ACC112 (cell line): Measurements from ENCODE around the gene RPL27A.
A peak's percentile ranks its signal among the peaks of the same experiment; 100 is the strongest.

Experiments used
- H2AFZ ChIP-seq: fragments of 200-600 bp; sonication (generic); one replicate; pipeline ENCODE4 v1.6.0; 2017; ENCODE audit warnings: antibody characterized with exemption, low read length; ENCODE audit not compliant: unreplicated experiment
- H3K27ac ChIP-seq: fragments of 200-600 bp; sonication (generic); 2 replicates; pipeline ENCODE4 v1.5.1; 2014; ENCODE audit warnings: low read depth, mild to moderate bottlenecking, antibody characterized with exemption, low read length, moderate library complexity
- H3K27me3 ChIP-seq: fragments of 200-600 bp; sonication (generic); 2 replicates; pipeline ENCODE4 v1.6.1; 2014; ENCODE audit warnings: mild to moderate bottlenecking, antibody characterized with exemption, low read length, moderate library complexity, mixed read lengths; ENCODE audit not compliant: insufficient read depth
- H3K36me3 ChIP-seq: fragments of 200-600 bp; sonication (generic); 2 replicates; pipeline ENCODE4 v1.6.1; 2016; ENCODE audit warnings: mild to moderate bottlenecking, antibody characterized with exemption, low read length, moderate library complexity, mixed read lengths; ENCODE audit not compliant: insufficient read depth
- H3K4me1 ChIP-seq: fragments of 200-600 bp; sonication (generic); one replicate; pipeline ENCODE4 v1.6.1; 2016; ENCODE audit warnings: low read length, mixed read lengths; ENCODE audit not compliant: insufficient read depth, unreplicated experiment, control insufficient read depth
- H3K4me3 ChIP-seq: fragments of 200-600 bp; sonication (generic); 2 replicates; pipeline ENCODE4 v1.5.1; 2014; ENCODE audit warnings: mild to moderate bottlenecking, low read depth, low read length
- H3K79me2 ChIP-seq: fragments of 200-600 bp; sonication (generic); one replicate; pipeline ENCODE4 v1.6.0; 2016; ENCODE audit warnings: low read length; ENCODE audit not compliant: control insufficient read depth, unreplicated experiment, insufficient read depth

RPL27A gene

GRCh38 chr11:8672346-8672745 lies 10.2 kb upstream of the RPL27A start:
- Histone ChIP-seq H3K36me3 (peaks cover 5% of the 10 kb centered on the region; the same call in 1 of the 2 replicates), H3K79me2 (no peaks in the 10 kb centered on the region), H3K4me3 (no peak overlapping the region), H2AFZ (no peak overlapping the region), H3K4me1 (peaks cover 21% of the 10 kb centered on the region), H3K27ac (peak overlapping the region; percentile 94), H3K27me3 (no peaks in the 10 kb centered on the region)

DNA sequence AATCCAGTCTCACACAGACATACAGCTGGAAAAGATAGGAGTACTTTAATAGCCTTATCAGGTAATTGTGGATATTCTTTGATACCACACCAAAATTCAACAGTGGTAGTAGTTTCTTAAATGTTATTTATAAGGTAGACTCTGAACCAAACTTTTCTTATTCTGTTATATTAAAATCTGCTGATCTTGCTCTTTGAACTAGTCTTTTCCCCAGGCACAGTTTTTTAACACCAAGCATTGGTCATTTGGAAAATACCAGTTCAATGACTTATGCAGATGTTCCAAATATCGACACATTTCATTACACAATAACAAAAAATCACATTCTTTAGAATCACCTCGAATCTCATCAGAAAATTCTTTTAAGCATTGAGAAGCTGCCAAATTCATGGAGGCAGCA lies 7.7 kb upstream of the RPL27A start:
- H3K36me3 ChIP-seq: peaks cover 4% of the 10 kb centered on the region; the same call in 1 of the 2 replicates
- peaks cover 21% of the 10 kb centered on the region for H3K4me1 ChIP-seq
- no peak overlapping the region for H3K27ac ChIP-seq
- no peaks in the 10 kb centered on the region for H3K79me2 ChIP-seq
- no peak overlapping the region for H2AFZ ChIP-seq
- H3K4me3 ChIP-seq: no peak overlapping the region
- H3K27me3 ChIP-seq: no peaks in the 10 kb centered on the region

DNA sequence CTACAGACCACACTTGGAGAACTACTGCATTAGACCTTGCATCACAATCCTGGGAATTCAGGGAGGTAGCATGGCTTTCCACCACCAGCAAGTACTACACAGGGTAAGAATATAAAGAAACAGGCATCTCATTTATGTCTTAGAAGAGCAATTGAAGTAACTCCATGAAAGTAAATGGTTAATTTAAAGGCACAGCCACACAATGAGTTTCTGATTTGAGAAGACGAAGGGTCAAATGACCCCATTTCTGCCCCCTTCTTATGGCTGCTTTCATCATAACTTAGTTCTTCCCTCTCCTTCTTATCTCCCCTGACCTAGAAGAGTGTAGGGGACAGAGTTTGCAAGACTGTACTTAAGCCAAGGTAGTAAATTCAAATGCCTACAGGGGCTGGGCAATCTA lies 6.1 kb upstream of the RPL27A start:
- H3K79me2 ChIP-seq: peaks cover under 1% of the 10 kb centered on the region
- peaks cover 6% of the 10 kb centered on the region; the same call in 1 of the 2 replicates for H3K36me3 ChIP-seq
- no peak overlapping the region for H3K4me3 ChIP-seq
- no peak overlapping the region for H2AFZ ChIP-seq
- peaks cover 10% of the 10 kb centered on the region for H3K4me1 ChIP-seq
- no peaks in the 10 kb centered on the region for H3K27me3 ChIP-seq
- H3K27ac ChIP-seq: no peak overlapping the region

DNA sequence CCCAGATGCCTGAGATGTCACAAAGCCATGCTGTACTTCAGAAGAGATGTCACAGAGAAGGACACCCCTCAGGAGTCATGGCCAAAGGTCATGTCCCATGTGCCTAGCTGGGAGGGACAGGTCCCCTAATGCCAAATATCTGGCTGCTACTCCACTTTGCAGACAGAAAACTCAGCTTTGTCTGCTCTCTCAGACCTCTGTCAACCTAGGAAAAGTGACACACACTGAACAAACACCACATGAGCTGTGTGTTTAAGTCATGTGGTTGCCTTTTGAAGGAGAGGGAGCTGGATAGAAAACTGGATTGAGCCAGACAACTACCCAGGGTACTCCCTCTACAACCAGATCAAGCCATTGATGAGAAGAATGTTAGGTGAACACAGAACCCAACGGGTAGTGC lies 3.6 kb upstream of the RPL27A start:
- H3K79me2 ChIP-seq: peaks cover 24% of the 10 kb centered on the region
- no peak overlapping the region for H3K27ac ChIP-seq
- no peak overlapping the region for H2AFZ ChIP-seq
- H3K36me3 ChIP-seq: peaks cover 16% of the 10 kb centered on the region
- no peaks in the 10 kb centered on the region for H3K27me3 ChIP-seq
- H3K4me1 ChIP-seq: peaks cover 1% of the 10 kb centered on the region
- H3K4me3 ChIP-seq: no peak overlapping the region

DNA sequence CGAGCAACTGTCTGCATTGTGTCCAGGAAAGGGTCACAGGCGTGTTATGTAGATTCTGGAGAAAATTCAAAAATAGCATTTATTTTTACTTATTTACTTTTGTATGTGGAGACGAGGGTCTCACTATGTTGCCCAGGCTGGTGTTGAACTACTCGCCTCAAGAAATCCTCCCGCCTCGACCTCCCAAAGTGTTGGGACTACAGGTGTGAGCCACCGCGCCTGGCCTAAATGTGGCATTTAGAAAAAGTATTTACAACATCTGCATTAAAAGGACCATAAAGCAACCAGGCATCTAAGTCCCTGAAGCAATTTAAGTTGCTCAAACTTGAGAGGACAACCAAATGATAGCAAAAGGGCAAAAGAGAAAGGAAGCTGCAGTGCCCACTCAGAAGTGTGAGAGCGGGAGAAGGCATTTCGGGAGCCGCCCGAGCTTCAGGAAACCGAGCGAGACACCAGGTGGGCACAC lies 722 bp upstream of the RPL27A start:
- H3K79me2 ChIP-seq: peaks cover 43% of the 10 kb centered on the region
- H2AFZ ChIP-seq: peak overlapping the region; percentile 73
- peak overlapping the region; percentile 100 for H3K4me3 ChIP-seq
- peaks cover 40% of the 10 kb centered on the region for H3K36me3 ChIP-seq
- H3K27me3 ChIP-seq: no peaks in the 10 kb centered on the region
- peaks cover 29% of the 10 kb centered on the region for H3K4me1 ChIP-seq
- H3K27ac ChIP-seq: peak overlapping the region; percentile 87

DNA sequence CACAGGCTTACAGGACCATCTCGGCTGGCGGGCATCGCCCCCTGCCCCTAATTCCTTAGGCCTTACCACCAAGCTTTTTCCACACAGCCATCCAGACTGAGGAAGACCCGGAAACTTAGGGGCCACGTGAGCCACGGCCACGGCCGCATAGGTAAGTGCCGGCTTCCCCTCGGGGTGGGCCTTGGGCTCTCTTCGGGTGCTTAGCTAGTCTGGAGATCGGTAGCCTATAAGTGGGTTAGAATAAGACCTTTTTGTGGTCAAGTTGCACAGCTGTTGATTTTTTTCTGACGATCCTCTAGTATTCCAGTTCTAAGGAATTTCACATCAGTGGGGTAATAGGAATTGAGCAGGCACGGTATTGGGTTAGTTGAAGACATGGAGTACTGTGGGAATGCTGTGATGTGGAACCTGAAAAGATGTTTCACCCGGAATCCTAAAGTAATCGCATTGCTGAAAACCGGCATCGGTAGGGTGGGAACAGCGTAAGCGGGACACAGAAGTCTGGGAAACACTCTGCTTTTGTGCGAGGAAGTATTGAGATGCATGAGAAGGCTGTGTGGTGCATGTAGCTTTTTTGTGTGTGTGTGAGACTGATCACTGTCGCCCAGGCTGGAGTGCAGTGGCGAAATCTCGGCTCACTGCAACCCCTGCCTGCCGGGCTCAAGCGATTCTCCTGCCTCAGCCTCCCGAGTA lies 669 bp downstream of the RPL27A start:
- Histone ChIP-seq H3K4me1 (peaks cover 37% of the 10 kb centered on the region), H3K79me2 (peaks cover 43% of the 10 kb centered on the region)

DNA sequence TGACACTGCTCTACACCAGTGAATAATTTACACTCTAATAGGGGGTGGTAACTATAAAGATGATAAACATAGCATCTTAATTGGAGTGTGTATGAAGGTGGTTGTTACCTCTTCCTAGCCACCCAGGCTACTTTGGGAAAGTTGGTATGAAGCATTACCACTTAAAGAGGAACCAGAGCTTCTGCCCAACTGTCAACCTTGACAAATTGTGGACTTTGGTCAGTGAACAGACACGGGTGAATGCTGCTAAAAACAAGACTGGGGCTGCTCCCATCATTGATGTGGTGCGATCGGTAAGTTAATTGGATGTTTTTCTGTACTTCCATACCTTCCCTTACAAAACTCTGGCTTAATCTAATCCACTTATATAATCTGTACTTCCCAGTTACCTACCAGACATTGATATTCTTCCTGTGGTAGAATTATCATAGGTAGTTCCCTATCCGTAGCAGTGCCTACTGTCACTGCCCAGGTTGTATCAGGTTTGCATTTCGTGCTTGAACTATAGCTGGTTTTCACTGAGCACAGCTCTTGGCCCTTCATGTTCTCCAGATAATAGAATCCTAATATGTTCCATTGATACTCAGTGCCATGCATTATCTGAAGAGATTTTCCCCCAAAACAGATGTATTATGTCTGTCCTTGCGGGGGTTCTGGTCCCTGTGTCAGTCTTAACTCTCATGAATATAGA lies 2.2 kb downstream of the RPL27A start:
- Histone ChIP-seq H2AFZ (no peak overlapping the region), H3K4me3 (peak overlapping the region; percentile 100), H3K4me1 (peaks cover 41% of the 10 kb centered on the region), H3K36me3 (peaks cover 38% of the 10 kb centered on the region), H3K27me3 (no peaks in the 10 kb centered on the region), H3K27ac (peak overlapping the region; percentile 87), H3K79me2 (peaks cover 45% of the 10 kb centered on the region)

More for the DNA sequence above, 669 bp downstream of the RPL27A start:
- Histone ChIP-seq H3K36me3 (peaks cover 42% of the 10 kb centered on the region), H2AFZ (peak overlapping the region; percentile 68), H3K4me3 (peak overlapping the region; percentile 100), H3K27ac (peak overlapping the region; percentile 87), H3K27me3 (no peaks in the 10 kb centered on the region)

DNA sequence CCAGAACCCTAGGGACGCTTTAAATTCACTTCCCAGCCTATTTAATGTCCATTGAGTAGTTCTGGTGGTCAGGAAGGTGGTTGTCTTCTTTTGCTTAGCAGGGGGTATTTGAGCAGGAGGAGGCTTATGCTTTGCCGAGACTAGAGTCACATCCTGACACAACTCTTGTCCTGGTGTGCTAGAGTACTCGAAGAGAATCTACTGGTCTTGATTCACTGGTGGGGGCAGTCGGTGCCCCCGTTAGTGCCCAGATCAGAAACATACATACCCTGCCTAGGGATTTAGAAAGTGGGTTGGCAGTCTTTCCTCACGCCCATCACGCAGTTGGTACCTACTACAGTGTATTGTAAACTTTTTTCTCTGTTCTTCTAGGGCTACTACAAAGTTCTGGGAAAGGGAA lies 2.7 kb downstream of the RPL27A start:
- peak overlapping the region; percentile 100 for H3K4me3 ChIP-seq
- no peaks in the 10 kb centered on the region for H3K27me3 ChIP-seq
- H2AFZ ChIP-seq: no peak overlapping the region
- H3K27ac ChIP-seq: peak overlapping the region; percentile 87
- peaks cover 51% of the 10 kb centered on the region for H3K79me2 ChIP-seq
- H3K36me3 ChIP-seq: peaks cover 36% of the 10 kb centered on the region
- H3K4me1 ChIP-seq: peaks cover 46% of the 10 kb centered on the region

GRCh38 chr11:8685820-8686219 lies 3.2 kb downstream of the RPL27A start:
- peaks cover 46% of the 10 kb centered on the region for H3K4me1 ChIP-seq
- no peaks in the 10 kb centered on the region for H3K27me3 ChIP-seq
- H3K27ac ChIP-seq: peak overlapping the region; percentile 87
- peaks cover 36% of the 10 kb centered on the region for H3K36me3 ChIP-seq
- H3K79me2 ChIP-seq: peaks cover 54% of the 10 kb centered on the region
- no peak overlapping the region for H2AFZ ChIP-seq
- no peak overlapping the region for H3K4me3 ChIP-seq

DNA sequence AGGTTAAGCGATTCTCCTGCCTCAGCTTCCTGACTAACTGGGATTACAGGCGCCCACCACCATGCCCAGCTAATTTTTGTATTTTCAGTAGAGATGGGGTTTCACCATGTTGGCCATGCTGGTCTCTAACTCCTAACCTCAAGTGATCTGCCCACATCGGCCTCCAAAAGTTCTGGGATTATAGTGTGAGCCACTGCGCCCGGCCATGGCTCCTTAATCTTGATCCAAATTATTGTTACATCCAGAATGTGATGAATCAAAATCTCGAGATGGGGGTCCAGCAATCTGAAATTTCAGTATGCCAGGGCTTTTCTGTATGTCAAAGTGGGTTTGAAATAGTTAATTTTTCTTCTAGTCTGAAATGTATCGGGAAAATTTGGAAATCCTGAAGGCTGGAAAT lies 3.7 kb downstream of the RPL27A start:
- peaks cover 36% of the 10 kb centered on the region for H3K36me3 ChIP-seq
- no peaks in the 10 kb centered on the region for H3K27me3 ChIP-seq
- peaks cover 46% of the 10 kb centered on the region for H3K4me1 ChIP-seq
- H2AFZ ChIP-seq: no peak overlapping the region
- H3K27ac ChIP-seq: peak overlapping the region; percentile 87
- no peak overlapping the region for H3K4me3 ChIP-seq
- H3K79me2 ChIP-seq: peaks cover 54% of the 10 kb centered on the region
